GM23248 (cell line): ENCODE data around the gene BBIP1.

Experiments used
- EZH2 ChIP-seq: fragments of 200-600 bp; sonication (generic); IDR thresholded peaks from 2 replicates; pipeline ENCODE4 v1.6.1; 2018; ENCODE audit warnings: antibody characterized with exemption, mild to moderate bottlenecking; ENCODE audit not compliant: insufficient read depth, poor library complexity, severe bottlenecking
- EZH2phosphoT487 ChIP-seq: fragments of 200-600 bp; sonication (generic); IDR thresholded peaks from 2 replicates; pipeline ENCODE4 v1.6.1; 2018; ENCODE audit warnings: antibody characterized with exemption, moderate library complexity, mild to moderate bottlenecking, low read depth; ENCODE audit not compliant: insufficient read depth

- no peak for TF ChIP-seq EZH2
- no peak for TF ChIP-seq EZH2phosphoT487
Observed at GRCh38 chr10:110852255-110852896, 66.6 kb downstream of the BBIP1 start.
